GM23338 (cell line): Measurements from ENCODE around the gene SGSM1. TPM values are rescaled to one million over a fixed set of nuclear protein-coding genes. Genes with fewer than 3 reads are reported as not detected.

Experiments
- ATAC-seq: fragments of 200-7000 bp; cut with Tn5 transposase; 3 replicates; pipeline ENCODE4 v1.9.1; 2020
- DNase-seq: peaks from one replicate; pipeline ENCODE4 v3.0.0-alpha.2; 2015; ENCODE audit warnings: low spot score
- H2AFZ ChIP-seq: fragments of 200-600 bp; sonication (generic); 2 replicates; pipeline ENCODE4 v1.8.0; 2016; ENCODE audit warnings: antibody characterized with exemption, mild to moderate bottlenecking, moderate library complexity
- H3F3A ChIP-seq: fragments of 200-600 bp; sonication (generic); replicated peaks from 2 replicates; pipeline ENCODE4 v1.8.0; 2017; ENCODE audit warnings: antibody characterized with exemption, mixed run types, low read depth
- H3K27ac ChIP-seq: fragments of 200-600 bp; sonication (generic); 2 replicates; pipeline ENCODE4 v1.6.1; 2016; ENCODE audit warnings: low read depth
- H3K27me3 ChIP-seq: fragments of 200-600 bp; sonication (generic); 2 replicates; pipeline ENCODE4 v1.8.0; 2016; ENCODE audit warnings: mild to moderate bottlenecking, mixed run types, moderate library complexity; ENCODE audit not compliant: insufficient read depth
- H3K36me3 ChIP-seq: fragments of 200-600 bp; sonication (generic); 2 replicates; pipeline ENCODE4 v1.8.0; 2016; ENCODE audit warnings: mild to moderate bottlenecking; ENCODE audit not compliant: insufficient read depth
- H3K4me1 ChIP-seq: fragments of 200-600 bp; sonication (generic); 2 replicates; pipeline ENCODE4 v1.8.0; 2016; ENCODE audit warnings: mild to moderate bottlenecking, moderate library complexity; ENCODE audit not compliant: insufficient read depth
- H3K4me2 ChIP-seq: fragments of 200-600 bp; sonication (generic); 2 replicates; pipeline ENCODE4 v1.7.1; 2017; ENCODE audit warnings: mixed run types
- H3K4me3 ChIP-seq: fragments of 200-600 bp; sonication (generic); 2 replicates; pipeline ENCODE4 v1.6.1; 2016; ENCODE audit warnings: mixed run types
- H3K79me2 ChIP-seq: fragments of 200-600 bp; sonication (generic); replicated peaks from 2 replicates; pipeline ENCODE4 v1.8.0; 2017; ENCODE audit warnings: mild to moderate bottlenecking; ENCODE audit not compliant: insufficient read depth
- H3K9me2 ChIP-seq: fragments of 200-600 bp; sonication (generic); 2 replicates; pipeline ENCODE4 v1.8.0; 2017; ENCODE audit not compliant: insufficient read depth
- H4K20me1 ChIP-seq: fragments of 200-600 bp; sonication (generic); replicated peaks from 2 replicates; pipeline ENCODE4 v1.8.0; 2017; ENCODE audit warnings: mild to moderate bottlenecking; ENCODE audit not compliant: insufficient read depth
- H3K27ac Mint-ChIP-seq: 2 replicates; pipeline ENCODE4 v1.8.0; 2020; ENCODE audit warnings: inconsistent platforms, mild to moderate bottlenecking, moderate library complexity, mixed read lengths
- H3K27me3 Mint-ChIP-seq: 3 replicates; pipeline ENCODE4 v1.8.0; 2022; ENCODE audit warnings: low read depth, mild to moderate bottlenecking, moderate library complexity, mixed read lengths, inconsistent platforms; ENCODE audit not compliant: insufficient read depth, poor library complexity
- H3K36me3 Mint-ChIP-seq: 3 replicates; pipeline ENCODE4 v1.8.0; 2021; ENCODE audit warnings: low read depth, mild to moderate bottlenecking, inconsistent platforms, moderate library complexity, mixed read lengths
- H3K4me1 Mint-ChIP-seq: 3 replicates; pipeline ENCODE4 v1.8.0; 2020; ENCODE audit warnings: mild to moderate bottlenecking, inconsistent platforms, mixed read lengths
- H3K4me3 Mint-ChIP-seq: 3 replicates; pipeline ENCODE4 v1.8.0; 2021; ENCODE audit warnings: moderate library complexity, mild to moderate bottlenecking, inconsistent platforms, mixed read lengths
- H3K9me3 Mint-ChIP-seq: 3 replicates; pipeline ENCODE4 v1.8.0; 2020; ENCODE audit warnings: moderate library complexity, mild to moderate bottlenecking, inconsistent platforms, mixed read lengths
- CREB1 ChIP-seq: fragments of 250-450 bp; sonication (Bioruptor Pico); IDR thresholded peaks from 2 replicates; pipeline ENCODE4 v1.5.0; 2020; ENCODE audit warnings: low read depth, mild to moderate bottlenecking, moderate library complexity
- JUNB ChIP-seq: IDR thresholded peaks from one replicate; pipeline ENCODE4 v1.6.1; 2016; ENCODE audit warnings: antibody characterized with exemption; ENCODE audit not compliant: unreplicated experiment
- NANOG ChIP-seq: IDR thresholded peaks from 2 replicates; pipeline ENCODE4 v1.6.1; 2016; ENCODE audit warnings: antibody characterized with exemption, borderline replicate concordance
- STAT1 ChIP-seq: IDR thresholded peaks from one replicate; pipeline ENCODE4 v1.6.1; 2016; ENCODE audit warnings: antibody characterized with exemption; ENCODE audit not compliant: unreplicated experiment
- ZNF114 ChIP-seq: fragments of 250-450 bp; sonication (Bioruptor Pico); IDR thresholded peaks from 2 replicates; pipeline ENCODE4 v1.5.0; 2020; ENCODE audit warnings: mild to moderate bottlenecking, moderate library complexity
- ZNF331 ChIP-seq: fragments of 250-450 bp; sonication (Bioruptor Pico); IDR thresholded peaks from 2 replicates; pipeline ENCODE4 v1.5.0; 2020; ENCODE audit warnings: low read depth, mild to moderate bottlenecking, moderate library complexity
- polyA plus RNA-seq: library from polyadenylated mRNA; unstranded; fragments of >200 nt; fragmentation: Nextera tagmentation; extraction: Ambion mirVana; gene quantifications from 2 replicates; pipeline ENCODE4 v1.2.1, GENCODE V29; 2016
- total RNA-seq: library from RNA; depleted of rRNA; stranded (reverse); fragments of >200 nt; shearing (Covaris generic); gene quantifications from 2 replicates; pipeline ENCODE4 v1.2.3, GENCODE V29; 2014
- TF ChIP-seq, protein P1 (sequence below): IDR thresholded peaks from one replicate; pipeline ENCODE4 v1.6.1; 2018; ENCODE audit warnings: antibody characterized with exemption; ENCODE audit not compliant: unreplicated experiment
- TF ChIP-seq, protein P2 (sequence below): IDR thresholded peaks from 2 replicates; pipeline ENCODE4 v1.6.1; 2016; ENCODE audit warnings: antibody characterized with exemption
- TF ChIP-seq, protein P3 (sequence below), 2 experiments: fragments of 200-600 bp in 1 of 2; sonication (generic) in 1 of 2; conservative IDR thresholded peaks; 2 replicates each; pipeline versions ENCODE4 v1.5.1 to v1.6.1; 2016 to 2017; ENCODE audit warnings: antibody characterized with exemption in 2 of 2, low read depth in 2 of 2, mild to moderate bottlenecking in 2 of 2, moderate library complexity in 1 of 2

The SGSM1 gene
- total and polyA plus RNA-seq, 2 experiments from 2014 or later = 4.7 to 5.4 TPM

DNA sequence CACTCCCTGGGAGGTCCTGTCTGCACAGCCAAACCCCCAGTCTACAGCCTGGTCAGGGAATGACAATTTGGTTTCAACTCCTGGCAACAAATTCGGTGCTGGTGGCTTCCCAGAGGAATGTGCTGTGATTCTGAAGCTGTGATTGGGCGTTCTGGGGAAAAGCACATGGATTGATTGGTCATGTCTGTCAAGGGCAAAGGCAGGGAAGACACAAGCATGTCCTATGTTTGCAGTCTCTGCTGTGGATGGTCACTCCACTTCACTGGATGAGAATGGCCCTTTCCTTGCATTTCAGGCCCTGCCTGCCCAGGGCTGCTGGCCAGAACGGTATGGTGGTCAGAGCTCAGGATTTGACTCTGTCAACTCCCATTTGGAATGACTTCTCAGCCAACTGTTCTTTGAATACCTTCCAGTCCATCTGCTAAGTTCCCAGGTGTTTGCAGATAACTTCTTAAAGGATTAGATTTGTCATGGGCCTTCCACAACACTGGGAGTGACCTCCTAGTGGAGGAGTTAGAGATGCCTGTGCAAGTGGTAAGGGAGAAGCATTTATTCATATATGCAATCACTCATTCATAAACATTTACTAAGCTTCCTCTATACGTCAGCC is 42.7 kb downstream of the SGSM1 start:
- Histone ChIP-seq H3K4me1 (no peaks in the 10 kb centered on the region), H3K4me2 (no peak overlapping the region), H3K36me3 (no peaks in the 10 kb centered on the region), H3F3A (no peaks in the 10 kb centered on the region), H2AFZ (no peak overlapping the region), H3K27ac (no peak overlapping the region), H3K4me3 (no peak overlapping the region), H4K20me1 (no peaks in the 10 kb centered on the region), H3K79me2 (no peaks in the 10 kb centered on the region), H3K27me3 (no peaks in the 10 kb centered on the region), H3K9me2 (0 out of 2 replicates have a peak, but pooled peaks cover 8% of the 10 kb centered on the region)
- H3K9me3 Mint-ChIP-seq = no peaks in the 10 kb centered on the region
- DNase-seq = no peak
- TF ChIP-seq, protein P1, sequence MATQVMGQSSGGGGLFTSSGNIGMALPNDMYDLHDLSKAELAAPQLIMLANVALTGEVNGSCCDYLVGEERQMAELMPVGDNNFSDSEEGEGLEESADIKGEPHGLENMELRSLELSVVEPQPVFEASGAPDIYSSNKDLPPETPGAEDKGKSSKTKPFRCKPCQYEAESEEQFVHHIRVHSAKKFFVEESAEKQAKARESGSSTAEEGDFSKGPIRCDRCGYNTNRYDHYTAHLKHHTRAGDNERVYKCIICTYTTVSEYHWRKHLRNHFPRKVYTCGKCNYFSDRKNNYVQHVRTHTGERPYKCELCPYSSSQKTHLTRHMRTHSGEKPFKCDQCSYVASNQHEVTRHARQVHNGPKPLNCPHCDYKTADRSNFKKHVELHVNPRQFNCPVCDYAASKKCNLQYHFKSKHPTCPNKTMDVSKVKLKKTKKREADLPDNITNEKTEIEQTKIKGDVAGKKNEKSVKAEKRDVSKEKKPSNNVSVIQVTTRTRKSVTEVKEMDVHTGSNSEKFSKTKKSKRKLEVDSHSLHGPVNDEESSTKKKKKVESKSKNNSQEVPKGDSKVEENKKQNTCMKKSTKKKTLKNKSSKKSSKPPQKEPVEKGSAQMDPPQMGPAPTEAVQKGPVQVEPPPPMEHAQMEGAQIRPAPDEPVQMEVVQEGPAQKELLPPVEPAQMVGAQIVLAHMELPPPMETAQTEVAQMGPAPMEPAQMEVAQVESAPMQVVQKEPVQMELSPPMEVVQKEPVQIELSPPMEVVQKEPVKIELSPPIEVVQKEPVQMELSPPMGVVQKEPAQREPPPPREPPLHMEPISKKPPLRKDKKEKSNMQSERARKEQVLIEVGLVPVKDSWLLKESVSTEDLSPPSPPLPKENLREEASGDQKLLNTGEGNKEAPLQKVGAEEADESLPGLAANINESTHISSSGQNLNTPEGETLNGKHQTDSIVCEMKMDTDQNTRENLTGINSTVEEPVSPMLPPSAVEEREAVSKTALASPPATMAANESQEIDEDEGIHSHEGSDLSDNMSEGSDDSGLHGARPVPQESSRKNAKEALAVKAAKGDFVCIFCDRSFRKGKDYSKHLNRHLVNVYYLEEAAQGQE = no peak
- TF ChIP-seq ZNF114 (CRISPR knock-in tag) (no peak), NANOG (no peak), CREB1 (CRISPR knock-in tag) (no peak), JUNB (no peak), ZNF331 (CRISPR knock-in tag) (no peak), STAT1 (no peak)
- TF ChIP-seq, protein P2, sequence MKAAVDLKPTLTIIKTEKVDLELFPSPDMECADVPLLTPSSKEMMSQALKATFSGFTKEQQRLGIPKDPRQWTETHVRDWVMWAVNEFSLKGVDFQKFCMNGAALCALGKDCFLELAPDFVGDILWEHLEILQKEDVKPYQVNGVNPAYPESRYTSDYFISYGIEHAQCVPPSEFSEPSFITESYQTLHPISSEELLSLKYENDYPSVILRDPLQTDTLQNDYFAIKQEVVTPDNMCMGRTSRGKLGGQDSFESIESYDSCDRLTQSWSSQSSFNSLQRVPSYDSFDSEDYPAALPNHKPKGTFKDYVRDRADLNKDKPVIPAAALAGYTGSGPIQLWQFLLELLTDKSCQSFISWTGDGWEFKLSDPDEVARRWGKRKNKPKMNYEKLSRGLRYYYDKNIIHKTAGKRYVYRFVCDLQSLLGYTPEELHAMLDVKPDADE = no peak
- H3K27ac Mint-ChIP-seq = no peak overlapping the region
- H3K4me1 Mint-ChIP-seq = peaks cover 6% of the 10 kb centered on the region; the same call in 2 of the 3 replicates
- H3K36me3 Mint-ChIP-seq = peaks cover under 1% of the 10 kb centered on the region; the same call in 2 of the 3 replicates
- peaks cover 4% of the 10 kb centered on the region for H3K27me3 Mint-ChIP-seq
- no peak for ATAC-seq
- no peak overlapping the region for H3K4me3 Mint-ChIP-seq

DNA sequence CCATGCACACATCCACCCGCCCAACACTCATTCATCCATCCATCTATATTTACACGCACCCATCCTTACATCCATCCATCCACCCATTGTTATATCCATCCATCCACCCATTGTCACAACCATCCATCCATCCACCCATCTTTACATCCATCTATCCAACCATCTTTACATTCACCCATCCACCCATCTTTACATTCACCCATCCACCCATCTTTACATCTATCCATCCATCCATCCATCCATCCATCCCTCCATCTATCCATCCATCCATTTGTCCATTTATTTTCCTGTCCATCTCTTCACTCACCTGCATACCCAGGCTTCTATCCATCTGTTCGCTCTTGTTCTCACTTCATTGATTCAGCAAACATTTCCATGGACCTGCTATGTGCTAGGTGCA is 49.8 kb downstream of the SGSM1 start:
- peaks cover 5% of the 10 kb centered on the region; the same call in 2 of the 3 replicates for H3K4me1 Mint-ChIP-seq
- peaks cover 5% of the 10 kb centered on the region for H3K27me3 Mint-ChIP-seq
- no peaks in the 10 kb centered on the region for H3K79me2 ChIP-seq
- peaks cover 15% of the 10 kb centered on the region for H3K36me3 Mint-ChIP-seq
- no peak overlapping the region for H3K4me3 Mint-ChIP-seq
- no peaks in the 10 kb centered on the region for H3F3A ChIP-seq
- no peak overlapping the region for H3K4me3 ChIP-seq
- DNase-seq = no peak
- H3K36me3 ChIP-seq = no peaks in the 10 kb centered on the region
- no peak for ATAC-seq
- H3K4me1 ChIP-seq = no peaks in the 10 kb centered on the region
- no peak overlapping the region for H2AFZ ChIP-seq
- no peak overlapping the region for H3K4me2 ChIP-seq
- H3K27ac ChIP-seq = no peak overlapping the region
- H3K9me2 ChIP-seq = 0 out of 2 replicates have a peak, but pooled peaks cover 8% of the 10 kb centered on the region
- H3K27me3 ChIP-seq = no peaks in the 10 kb centered on the region
- H4K20me1 ChIP-seq = no peaks in the 10 kb centered on the region
- H3K9me3 Mint-ChIP-seq = no peaks in the 10 kb centered on the region
- H3K27ac Mint-ChIP-seq = no peak overlapping the region
- TF ChIP-seq STAT1 (no peak), JUNB (no peak), NANOG (no peak), CREB1 (CRISPR knock-in tag) (no peak), ZNF331 (CRISPR knock-in tag) (no peak)
- TF ChIP-seq, protein P1 = no peak
- TF ChIP-seq, protein P3, sequence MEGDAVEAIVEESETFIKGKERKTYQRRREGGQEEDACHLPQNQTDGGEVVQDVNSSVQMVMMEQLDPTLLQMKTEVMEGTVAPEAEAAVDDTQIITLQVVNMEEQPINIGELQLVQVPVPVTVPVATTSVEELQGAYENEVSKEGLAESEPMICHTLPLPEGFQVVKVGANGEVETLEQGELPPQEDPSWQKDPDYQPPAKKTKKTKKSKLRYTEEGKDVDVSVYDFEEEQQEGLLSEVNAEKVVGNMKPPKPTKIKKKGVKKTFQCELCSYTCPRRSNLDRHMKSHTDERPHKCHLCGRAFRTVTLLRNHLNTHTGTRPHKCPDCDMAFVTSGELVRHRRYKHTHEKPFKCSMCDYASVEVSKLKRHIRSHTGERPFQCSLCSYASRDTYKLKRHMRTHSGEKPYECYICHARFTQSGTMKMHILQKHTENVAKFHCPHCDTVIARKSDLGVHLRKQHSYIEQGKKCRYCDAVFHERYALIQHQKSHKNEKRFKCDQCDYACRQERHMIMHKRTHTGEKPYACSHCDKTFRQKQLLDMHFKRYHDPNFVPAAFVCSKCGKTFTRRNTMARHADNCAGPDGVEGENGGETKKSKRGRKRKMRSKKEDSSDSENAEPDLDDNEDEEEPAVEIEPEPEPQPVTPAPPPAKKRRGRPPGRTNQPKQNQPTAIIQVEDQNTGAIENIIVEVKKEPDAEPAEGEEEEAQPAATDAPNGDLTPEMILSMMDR (conservative IDR thresholded peaks at IDR 0.05; ENCODE audit: low read depth in 2 of 2) = no peak
